ENCODE data around the gene C11orf98. TPM values are rescaled to one million over a fixed set of nuclear protein-coding genes. Genes with fewer than 3 reads are reported as not detected.
A peak's percentile ranks its signal among the peaks of the same experiment; 100 is the strongest.

The C11orf98 gene
- total and polyA plus RNA-seq, 2 of the 13 experiments (the other 11 are each of a cell fraction or from before 2014, with no cell fraction given): 30.4 to 91.8 TPM

DNA sequence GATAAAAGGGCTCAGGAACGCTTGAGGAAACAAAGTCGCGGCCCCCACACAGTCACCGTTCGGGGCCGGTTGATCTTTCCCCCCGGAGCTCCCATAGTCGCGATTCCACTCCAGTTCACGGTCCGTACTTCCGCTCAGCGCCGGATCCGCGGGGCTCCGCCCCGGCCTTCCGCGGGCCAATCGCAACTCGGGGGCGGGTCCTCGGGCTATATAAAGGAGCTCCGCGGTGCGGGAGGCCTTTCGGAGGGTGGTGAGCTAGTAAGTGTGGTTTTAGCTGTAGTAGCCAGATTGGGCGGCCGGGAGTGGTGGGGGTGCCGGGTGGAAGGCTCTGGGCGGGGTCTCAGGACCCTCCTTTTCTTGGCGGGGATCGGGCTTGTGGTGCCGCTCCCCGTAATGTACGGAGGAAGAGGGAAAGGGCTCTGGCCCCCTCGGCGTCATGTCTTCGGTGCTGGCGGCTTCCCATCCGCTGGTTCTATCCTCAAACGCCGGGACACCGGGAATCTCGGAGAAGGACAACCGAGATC lies at the start of gene C11orf98, which contains the start of gene CSKMT (continued):
- TF ChIP-seq, protein P1, sequence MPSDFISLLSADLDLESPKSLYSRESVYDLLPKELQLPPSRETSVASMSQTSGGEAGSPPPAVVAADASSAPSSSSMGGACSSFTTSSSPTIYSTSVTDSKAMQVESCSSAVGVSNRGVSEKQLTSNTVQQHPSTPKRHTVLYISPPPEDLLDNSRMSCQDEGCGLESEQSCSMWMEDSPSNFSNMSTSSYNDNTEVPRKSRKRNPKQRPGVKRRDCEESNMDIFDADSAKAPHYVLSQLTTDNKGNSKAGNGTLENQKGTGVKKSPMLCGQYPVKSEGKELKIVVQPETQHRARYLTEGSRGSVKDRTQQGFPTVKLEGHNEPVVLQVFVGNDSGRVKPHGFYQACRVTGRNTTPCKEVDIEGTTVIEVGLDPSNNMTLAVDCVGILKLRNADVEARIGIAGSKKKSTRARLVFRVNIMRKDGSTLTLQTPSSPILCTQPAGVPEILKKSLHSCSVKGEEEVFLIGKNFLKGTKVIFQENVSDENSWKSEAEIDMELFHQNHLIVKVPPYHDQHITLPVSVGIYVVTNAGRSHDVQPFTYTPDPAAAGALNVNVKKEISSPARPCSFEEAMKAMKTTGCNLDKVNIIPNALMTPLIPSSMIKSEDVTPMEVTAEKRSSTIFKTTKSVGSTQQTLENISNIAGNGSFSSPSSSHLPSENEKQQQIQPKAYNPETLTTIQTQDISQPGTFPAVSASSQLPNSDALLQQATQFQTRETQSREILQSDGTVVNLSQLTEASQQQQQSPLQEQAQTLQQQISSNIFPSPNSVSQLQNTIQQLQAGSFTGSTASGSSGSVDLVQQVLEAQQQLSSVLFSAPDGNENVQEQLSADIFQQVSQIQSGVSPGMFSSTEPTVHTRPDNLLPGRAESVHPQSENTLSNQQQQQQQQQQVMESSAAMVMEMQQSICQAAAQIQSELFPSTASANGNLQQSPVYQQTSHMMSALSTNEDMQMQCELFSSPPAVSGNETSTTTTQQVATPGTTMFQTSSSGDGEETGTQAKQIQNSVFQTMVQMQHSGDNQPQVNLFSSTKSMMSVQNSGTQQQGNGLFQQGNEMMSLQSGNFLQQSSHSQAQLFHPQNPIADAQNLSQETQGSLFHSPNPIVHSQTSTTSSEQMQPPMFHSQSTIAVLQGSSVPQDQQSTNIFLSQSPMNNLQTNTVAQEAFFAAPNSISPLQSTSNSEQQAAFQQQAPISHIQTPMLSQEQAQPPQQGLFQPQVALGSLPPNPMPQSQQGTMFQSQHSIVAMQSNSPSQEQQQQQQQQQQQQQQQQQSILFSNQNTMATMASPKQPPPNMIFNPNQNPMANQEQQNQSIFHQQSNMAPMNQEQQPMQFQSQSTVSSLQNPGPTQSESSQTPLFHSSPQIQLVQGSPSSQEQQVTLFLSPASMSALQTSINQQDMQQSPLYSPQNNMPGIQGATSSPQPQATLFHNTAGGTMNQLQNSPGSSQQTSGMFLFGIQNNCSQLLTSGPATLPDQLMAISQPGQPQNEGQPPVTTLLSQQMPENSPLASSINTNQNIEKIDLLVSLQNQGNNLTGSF (CRISPR knock-in tag; IDR thresholded peaks at IDR 0.05): no peak
- TF ChIP-seq MZF1 (CRISPR knock-in tag; IDR thresholded peaks at IDR 0.05; ENCODE audit: borderline replicate concordance): no peak
- TF ChIP-seq RBM39 (IDR thresholded peaks at IDR 0.05; ENCODE audit: low read depth, low read length, poor library complexity, severe bottlenecking): peak; percentile 97
- no peak for TF ChIP-seq ZMYM4 (CRISPR knock-in tag; IDR thresholded peaks at IDR 0.05)
- TF ChIP-seq RBFOX2 (IDR thresholded peaks at IDR 0.05; ENCODE audit: low read depth, low read length): peak; percentile 99
- TF ChIP-seq, protein P2, sequence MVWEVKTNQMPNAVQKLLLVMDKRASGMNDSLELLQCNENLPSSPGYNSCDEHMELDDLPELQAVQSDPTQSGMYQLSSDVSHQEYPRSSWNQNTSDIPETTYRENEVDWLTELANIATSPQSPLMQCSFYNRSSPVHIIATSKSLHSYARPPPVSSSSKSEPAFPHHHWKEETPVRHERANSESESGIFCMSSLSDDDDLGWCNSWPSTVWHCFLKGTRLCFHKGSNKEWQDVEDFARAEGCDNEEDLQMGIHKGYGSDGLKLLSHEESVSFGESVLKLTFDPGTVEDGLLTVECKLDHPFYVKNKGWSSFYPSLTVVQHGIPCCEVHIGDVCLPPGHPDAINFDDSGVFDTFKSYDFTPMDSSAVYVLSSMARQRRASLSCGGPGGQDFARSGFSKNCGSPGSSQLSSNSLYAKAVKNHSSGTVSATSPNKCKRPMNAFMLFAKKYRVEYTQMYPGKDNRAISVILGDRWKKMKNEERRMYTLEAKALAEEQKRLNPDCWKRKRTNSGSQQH (CRISPR knock-in tag; IDR thresholded peaks at IDR 0.05; ENCODE audit: low read depth): no peak
- TF ChIP-seq ERF (CRISPR knock-in tag; IDR thresholded peaks at IDR 0.05): peak; percentile 70; the same call in 1 of the 2 replicates
- TF ChIP-seq MTA1 (CRISPR knock-in tag; IDR thresholded peaks at IDR 0.05; ENCODE audit: borderline replicate concordance): no peak
- peak; percentile 87 for TF ChIP-seq NFYB (CRISPR knock-in tag; IDR thresholded peaks at IDR 0.05)
- TF ChIP-seq, protein P3, sequence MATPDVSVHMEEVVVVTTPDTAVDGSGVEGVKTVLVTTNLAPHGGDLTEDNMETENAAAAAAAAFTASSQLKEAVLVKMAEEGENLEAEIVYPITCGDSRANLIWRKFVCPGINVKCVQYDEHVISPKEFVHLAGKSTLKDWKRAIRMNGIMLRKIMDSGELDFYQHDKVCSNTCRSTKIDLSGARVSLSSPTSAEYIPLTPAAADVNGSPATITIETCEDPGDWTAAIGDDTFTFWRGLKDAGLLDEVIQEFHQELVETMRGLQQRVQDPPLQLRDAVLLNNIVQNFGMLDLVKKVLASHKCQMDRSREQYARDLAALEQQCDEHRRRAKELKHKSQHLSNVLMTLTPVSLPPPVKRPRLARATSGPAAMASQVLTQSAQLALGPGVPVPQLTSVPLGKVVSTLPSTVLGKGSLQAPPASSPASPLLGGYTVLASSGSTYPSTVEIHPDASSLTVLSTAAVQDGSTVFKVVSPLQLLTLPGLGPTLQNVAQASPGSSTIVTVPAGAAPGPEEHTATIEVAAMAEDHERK (CRISPR knock-in tag; IDR thresholded peaks at IDR 0.05; ENCODE audit: low read depth): no peak
- no peak; the same call in 1 of the 2 replicates for TF ChIP-seq MAF1 (CRISPR knock-in tag; IDR thresholded peaks at IDR 0.05; ENCODE audit: borderline replicate concordance)
- no peak for TF ChIP-seq IRX3 (CRISPR knock-in tag; IDR thresholded peaks at IDR 0.05; ENCODE audit: borderline replicate concordance, low read depth)
- peak; percentile 52; the same call in 1 of the 2 replicates for TF ChIP-seq TBX2 (CRISPR knock-in tag; IDR thresholded peaks at IDR 0.05; ENCODE audit: borderline replicate concordance)
- no peak; the same call in 1 of the 2 replicates for TF ChIP-seq NFKBIZ (CRISPR knock-in tag; IDR thresholded peaks at IDR 0.05)
- TF ChIP-seq, protein P4, sequence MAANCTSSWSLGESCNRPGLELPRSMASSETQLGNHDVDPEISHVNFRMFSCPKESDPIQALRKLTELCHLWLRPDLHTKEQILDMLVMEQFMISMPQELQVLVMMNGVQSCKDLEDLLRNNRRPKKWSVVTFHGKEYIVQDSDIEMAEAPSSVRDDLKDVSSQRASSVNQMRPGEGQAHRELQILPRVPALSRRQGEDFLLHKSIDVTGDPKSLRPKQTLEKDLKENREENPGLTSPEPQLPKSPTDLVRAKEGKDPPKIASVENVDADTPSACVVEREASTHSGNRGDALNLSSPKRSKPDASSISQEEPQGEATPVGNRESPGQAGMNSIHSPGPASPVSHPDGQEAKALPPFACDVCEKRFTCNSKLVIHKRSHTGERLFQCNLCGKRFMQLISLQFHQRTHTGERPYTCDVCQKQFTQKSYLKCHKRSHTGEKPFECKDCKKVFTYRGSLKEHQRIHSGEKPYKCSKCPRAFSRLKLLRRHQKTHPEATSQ (CRISPR knock-in tag; IDR thresholded peaks at IDR 0.05; ENCODE audit: borderline replicate concordance): 0 out of 2 replicates have a peak, but pooled peaks have one; percentile 26

Data from HepG2 (cell line).